AML-193 (cell line): ENCODE data around the gene OR2H2.

ENCODE experiments used
- DNase-seq, 2 experiments: peaks; one replicate each; lab custom pipeline; 2025; lab: John Stamatoyannopoulos, UW

The OR2H2 gene

DNA sequence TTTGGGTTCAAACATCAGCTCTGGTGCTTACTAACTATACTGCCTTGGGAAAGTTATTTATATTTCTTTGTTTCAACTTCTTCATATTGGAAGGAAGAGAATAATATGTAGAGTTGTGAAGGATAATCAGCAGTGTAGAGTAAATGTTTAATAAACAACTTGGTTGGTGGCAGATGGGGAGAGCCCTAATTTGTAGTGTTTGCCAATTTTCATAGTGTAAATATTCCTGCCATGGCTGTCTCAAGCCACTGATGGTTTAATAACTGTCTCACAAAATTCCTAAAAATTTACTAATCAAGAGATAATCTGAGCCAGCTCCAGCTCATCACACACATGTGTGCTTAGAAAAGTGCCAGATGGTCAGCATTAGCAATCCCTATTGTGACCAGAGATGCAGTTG lies at the start of gene OR2H2:
TSS of gene OR2H2 (plus strand) at position 301 of the 400 bp plus-strand sequence. CDS start 2,824 bp downstream, outside the sequence.
- no peak for DNase-seq

DNA sequence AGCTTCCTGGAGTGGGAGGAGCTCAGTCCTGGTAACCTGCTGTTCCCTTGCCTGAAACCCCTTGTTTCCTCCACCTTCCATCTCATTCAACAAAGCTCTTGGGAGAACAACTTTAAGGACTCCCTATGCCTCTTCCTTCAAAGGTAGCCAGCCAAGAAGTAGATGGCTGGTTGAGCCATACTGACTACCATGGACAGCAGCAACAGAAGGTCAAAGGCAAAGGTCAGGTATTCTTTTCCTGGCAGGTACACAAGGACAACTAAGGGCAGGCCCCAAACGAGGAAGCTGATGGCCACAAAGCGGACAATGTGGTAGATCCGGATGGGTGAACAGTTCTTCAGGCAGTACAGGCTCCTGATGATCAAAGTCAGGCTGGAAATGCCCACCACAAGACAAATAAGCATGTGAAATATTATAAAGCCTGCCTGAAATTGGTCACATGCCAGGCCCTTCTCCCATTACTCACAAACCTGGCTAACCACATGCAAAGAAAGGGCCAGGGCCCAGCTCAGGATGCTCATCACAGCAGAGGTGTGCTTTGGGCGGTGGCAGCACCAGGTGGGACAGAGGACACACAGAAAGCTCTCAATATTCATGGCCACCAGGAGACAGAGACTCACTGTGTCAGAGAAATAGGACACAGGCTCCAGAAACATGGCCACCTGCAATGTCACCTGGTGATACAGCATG lies 47.1 kb upstream of the OR2H2 start:
- no peak for DNase-seq

DNA sequence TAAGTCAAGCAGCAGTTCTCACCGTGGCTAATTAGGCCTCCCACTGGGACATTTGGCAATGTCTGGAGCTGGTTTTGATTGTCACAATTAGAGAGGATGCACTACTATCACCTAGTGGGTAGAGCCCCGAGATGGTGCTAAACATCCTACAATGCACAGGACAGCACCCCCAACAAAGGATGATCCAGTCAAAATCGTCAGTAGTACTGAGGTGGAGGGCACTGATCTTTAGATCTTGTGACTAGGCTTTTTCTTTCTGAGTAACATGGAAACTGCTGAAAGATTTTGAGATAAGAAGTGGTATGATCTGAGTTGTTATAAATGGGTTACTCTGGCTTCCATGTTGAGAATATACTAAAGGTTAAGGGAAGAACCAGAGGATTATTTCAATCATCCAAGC lies 37.3 kb upstream of the OR2H2 start:
- no peak for DNase-seq

GRCh38 chr6:29552512-29553051 lies 32.3 kb upstream of the OR2H2 start:
- DNase-seq = no peak

DNA sequence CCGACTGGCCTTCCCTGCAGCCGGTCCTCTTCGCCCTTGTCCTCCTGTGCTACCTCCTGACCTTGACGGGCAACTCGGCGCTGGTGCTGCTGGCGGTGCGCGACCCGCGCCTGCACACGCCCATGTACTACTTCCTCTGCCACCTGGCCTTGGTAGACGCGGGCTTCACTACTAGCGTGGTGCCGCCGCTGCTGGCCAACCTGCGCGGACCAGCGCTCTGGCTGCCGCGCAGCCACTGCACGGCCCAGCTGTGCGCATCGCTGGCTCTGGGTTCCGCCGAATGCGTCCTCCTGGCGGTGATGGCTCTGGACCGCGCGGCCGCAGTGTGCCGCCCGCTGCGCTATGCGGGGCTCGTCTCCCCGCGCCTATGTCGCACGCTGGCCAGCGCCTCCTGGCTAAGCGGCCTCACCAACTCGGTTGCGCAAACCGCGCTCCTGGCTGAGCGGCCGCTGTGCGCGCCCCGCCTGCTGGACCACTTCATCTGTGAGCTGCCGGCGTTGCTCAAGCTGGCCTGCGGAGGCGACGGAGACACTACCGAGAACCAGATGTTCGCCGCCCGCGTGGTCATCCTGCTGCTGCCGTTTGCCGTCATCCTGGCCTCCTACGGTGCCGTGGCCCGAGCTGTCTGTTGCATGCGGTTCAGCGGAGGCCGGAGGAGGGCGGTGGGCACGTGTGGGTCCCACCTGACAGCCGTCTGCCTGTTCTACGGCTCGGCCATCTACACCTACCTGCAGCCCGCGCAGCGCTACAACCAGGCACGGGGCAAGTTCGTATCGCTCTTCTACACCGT lies 31.5 kb upstream of the OR2H2 start:
- no peak for DNase-seq

DNA sequence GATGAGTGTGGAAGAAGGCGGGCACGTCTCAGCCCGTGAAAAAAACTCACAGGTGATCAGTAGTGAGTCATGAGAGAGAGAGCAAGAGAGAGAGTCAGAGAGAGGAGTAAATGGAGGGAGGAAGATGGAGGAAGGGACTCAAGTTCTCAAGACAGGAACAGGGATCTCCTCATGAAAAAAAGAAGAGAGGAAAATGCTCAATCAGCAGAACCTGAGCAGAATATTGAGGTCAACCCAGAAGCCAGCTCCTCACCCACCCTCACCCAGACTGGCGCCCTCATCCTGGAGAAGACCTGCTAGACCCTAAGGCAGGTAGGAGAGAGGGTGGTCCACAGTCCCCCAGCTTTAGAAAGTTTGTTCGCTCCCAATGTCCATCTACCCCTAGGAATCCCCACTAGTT lies 30.2 kb upstream of the OR2H2 start:
- DNase-seq = no peak

DNA sequence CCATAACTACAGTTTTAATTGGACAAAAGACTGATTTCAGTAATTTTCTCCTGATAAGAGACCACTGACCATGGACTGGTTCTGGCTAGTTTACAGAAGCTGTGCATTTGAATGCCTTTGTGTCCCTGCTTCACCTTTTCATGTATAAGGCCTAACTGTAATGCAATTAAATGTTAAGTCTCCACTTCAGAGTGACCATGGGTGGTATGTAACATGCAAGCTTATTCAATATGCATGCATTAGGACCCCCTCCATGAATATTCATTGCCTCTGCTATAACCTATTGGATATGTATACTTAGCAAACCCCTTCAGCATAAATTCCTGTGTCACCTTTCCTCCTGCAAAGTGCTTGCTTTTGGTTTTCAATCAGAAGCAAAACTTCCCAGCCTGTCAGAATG lies 27.6 kb upstream of the OR2H2 start:
- no peak for DNase-seq

GRCh38 chr6:29558439-29559079 lies 26.4 kb upstream of the OR2H2 start:
- no peak for DNase-seq

- DNase-seq = no peak
Measured at GRCh38 chr6:29559524-29560287, 25.2 kb upstream of the OR2H2 start, which contains the start of gene UBD. TSS of gene UBD (minus strand) at chr6:29559732. CDS start at chr6:29559701, 31 bp downstream.

GRCh38 chr6:29561091-29561490 lies 23.8 kb upstream of the OR2H2 start:
- DNase-seq = no peak

DNA sequence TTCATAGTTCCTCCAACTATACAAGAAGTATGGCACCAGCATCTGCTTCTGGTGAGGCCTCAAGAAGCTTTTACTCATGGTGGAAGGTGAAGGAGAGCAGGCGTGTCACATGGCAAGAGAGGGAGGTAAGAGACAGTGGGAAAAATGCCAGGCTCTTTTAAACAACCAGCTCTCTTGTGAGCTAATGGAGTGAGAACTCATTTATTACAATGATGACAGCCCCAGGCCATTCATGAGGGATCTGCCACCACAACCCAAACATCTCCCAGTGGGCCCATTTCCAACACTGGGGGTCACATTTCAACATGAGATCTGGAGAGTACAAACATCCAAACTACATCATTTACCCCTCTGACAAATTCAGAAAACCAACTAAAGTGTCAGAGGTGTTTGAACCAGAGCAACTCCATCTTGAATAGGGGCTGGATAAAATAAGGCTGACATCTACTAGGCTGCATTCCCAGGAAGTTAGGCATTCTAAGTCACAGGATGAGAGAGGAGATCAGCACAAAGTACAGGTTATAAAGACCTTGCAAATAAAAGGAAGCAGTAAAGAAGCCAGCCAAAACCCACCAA lies 23.2 kb upstream of the OR2H2 start:
- no peak for DNase-seq

- no peak for DNase-seq
Measured at GRCh38 chr6:29563435-29563965, 21.4 kb upstream of the OR2H2 start.

DNA sequence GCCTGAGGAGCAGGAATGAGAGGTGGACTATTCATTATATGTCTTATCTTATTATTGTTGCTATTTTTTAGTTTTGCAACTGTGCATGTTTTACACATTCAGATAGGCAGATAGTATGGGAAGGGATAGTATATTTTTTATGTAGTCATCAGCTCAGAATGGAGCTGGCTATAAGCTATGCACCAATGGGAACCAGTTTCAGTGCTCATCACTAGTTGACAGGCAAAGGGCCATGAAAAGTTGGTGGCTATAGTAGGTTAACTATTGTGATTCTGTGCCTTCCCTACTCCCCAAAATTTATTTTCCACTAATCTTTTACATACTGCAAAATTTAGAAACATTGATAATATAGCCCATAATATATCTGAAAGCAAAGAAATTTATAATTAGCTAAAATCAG lies 20.0 kb upstream of the OR2H2 start:
- DNase-seq = no peak

GRCh38 chr6:29566856-29567255 lies 18.1 kb upstream of the OR2H2 start:
- DNase-seq = no peak

GRCh38 chr6:29567541-29567940 lies 17.4 kb upstream of the OR2H2 start:
- DNase-seq = no peak

DNA sequence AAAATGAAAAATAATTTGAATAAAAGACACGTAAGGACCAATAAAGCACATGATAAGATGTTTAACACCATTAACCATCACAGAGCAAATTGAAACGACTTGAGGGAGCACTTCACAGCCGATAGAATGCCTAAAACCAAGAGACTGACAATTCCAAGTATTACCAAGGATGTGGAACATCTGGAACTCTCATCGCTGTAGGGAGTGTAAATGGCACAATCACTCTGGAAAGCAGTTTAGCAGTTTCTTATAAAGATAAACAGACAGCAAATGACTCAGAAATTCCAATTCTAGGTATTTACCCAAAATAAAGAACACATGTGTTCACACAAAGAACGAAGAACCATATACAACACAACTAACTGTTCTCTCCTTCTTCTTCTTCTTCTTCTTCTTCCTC lies 16.9 kb upstream of the OR2H2 start:
- DNase-seq = no peak

DNA sequence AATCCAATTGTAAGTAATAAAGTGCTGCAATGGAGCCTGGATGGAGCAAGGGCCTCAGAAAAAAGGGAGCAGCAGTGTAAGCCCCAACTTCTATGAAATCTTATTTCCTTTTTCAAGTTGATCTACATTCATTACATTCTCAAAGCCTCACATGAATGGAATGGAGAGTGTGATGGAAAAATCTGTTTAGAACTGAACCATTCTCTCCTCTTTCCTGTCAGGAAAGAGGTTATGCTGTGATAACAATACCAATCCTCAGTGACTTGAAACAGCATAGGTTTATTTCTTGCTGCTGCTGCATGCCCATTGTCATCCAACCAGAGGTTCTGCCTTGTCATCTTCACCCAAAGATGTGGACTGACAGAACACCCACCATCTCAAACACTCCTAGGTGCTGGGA lies 8.9 kb upstream of the OR2H2 start:
- no peak for DNase-seq

GRCh38 chr6:29577544-29577943 lies 7.4 kb upstream of the OR2H2 start:
- no peak for DNase-seq

- DNase-seq = peak; percentile 39 to 40
Measured at GRCh38 chr6:29589423-29590048, 4.6 kb downstream of the OR2H2 start.

- DNase-seq = no peak
Measured at GRCh38 chr6:29590218-29590808, 5.4 kb downstream of the OR2H2 start.
